HepG2 (cell line): Measurements from ENCODE around the gene MAPK4. TPM values are rescaled to one million over a fixed set of nuclear protein-coding genes. Genes with fewer than 3 reads are reported as not detected.

Source experiments
- ATAC-seq: fragments of 200-7000 bp; cut with Tn5 transposase; 3 replicates; pipeline ENCODE4 v1.9.1; 2020; ENCODE audit warnings: mild to moderate bottlenecking, moderate library complexity
- BruUV-seq: library from RNA; stranded (reverse); fragments of 400-500 nt; replicated peaks from 2 replicates; lab custom pipeline; 2021; lab: Mats Ljungman, UMichigan
- CTCF ChIA-PET: fragments of 300-600 bp; formaldehyde crosslinking; extraction: SDS; loops from one replicate; lab custom pipeline; 2021; ENCODE audit warnings: low total read pairs, inconsistent platforms, low intra/inter-chr PET ratio; lab: Yijun Ruan, JAX
- POLR2A ChIA-PET: fragments of 350-600 bp; sonication (Branson Sonifier 250); formaldehyde crosslinking; loops from one replicate; lab custom pipeline; 2020; ENCODE audit warnings: antibody characterized with exemption, inconsistent platforms; lab: Yijun Ruan, JAX
- DNase-seq: peaks from one replicate; pipeline ENCODE4 v3.0.0-alpha.2; 2015; ENCODE audit warnings: low spot score
- FAIRE-seq: peaks from 3 replicates; lab custom pipeline; 2011; peaks lifted over from hg19 to GRCh38; lab: Jason Lieb, UNC
- H2AFZ ChIP-seq: one replicate; pipeline ENCODE4 v1.6.1; 2011; ENCODE audit warnings: low read length, inconsistent platforms
- H3K27ac ChIP-seq: fragments of 300-600 bp; 3 replicates; pipeline ENCODE4 v1.8.0; 2011; ENCODE audit warnings: mixed run types, mild to moderate bottlenecking, mixed read lengths, low read length, inconsistent platforms; ENCODE audit not compliant: insufficient read depth; ENCODE audit errors: extremely low read length
- H3K27me3 ChIP-seq, 2 experiments: fragments of 200-600 bp in 1 of 2; 2 replicates in 1 of 2; 3 replicates in 1 of 2; pipeline versions ENCODE4 v1.6.0 to v1.8.0; 2011; ENCODE audit warnings: low read length in 2 of 2, mild to moderate bottlenecking in 2 of 2, moderate library complexity in 2 of 2, inconsistent platforms in 1 of 2; ENCODE audit not compliant: insufficient read depth in 2 of 2, control insufficient read depth in 1 of 2
- H3K36me3 ChIP-seq, 2 experiments: fragments of 200-600 bp in 1 of 2; replicated peaks in 1 of 2; 2 replicates in 1 of 2; 3 replicates in 1 of 2; pipeline versions ENCODE4 v1.5.1 to v1.8.0; 2011; ENCODE audit warnings: low read length in 2 of 2, inconsistent platforms in 1 of 2; ENCODE audit not compliant: insufficient read depth in 2 of 2, control insufficient read depth in 1 of 2
- H3K4me1 ChIP-seq: 2 replicates; pipeline ENCODE4 v1.5.1; 2012; ENCODE audit warnings: low read length, inconsistent platforms; ENCODE audit not compliant: insufficient read depth
- H3K4me2 ChIP-seq: 2 replicates; pipeline ENCODE4 v1.6.0; 2011; ENCODE audit warnings: low read depth, low read length, inconsistent platforms
- H3K4me3 ChIP-seq, 3 experiments: fragments of 200-600 bp in 1 of 3; sonication (generic), shearing (Covaris generic) in 1 of 3; replicated peaks in 1 of 3; 2 replicates each; pipeline ENCODE4 v1.5.1; 2011 to 2016; ENCODE audit warnings: low read length in 3 of 3, inconsistent platforms in 2 of 3, low read depth in 2 of 3, mild to moderate bottlenecking in 2 of 3, control low read depth in 1 of 3, mixed read lengths in 1 of 3; ENCODE audit not compliant: insufficient read depth in 1 of 3
- H3K79me2 ChIP-seq: one replicate; pipeline ENCODE4 v1.6.1; 2011; ENCODE audit warnings: low read length, inconsistent platforms; ENCODE audit not compliant: insufficient read depth
- H3K9ac ChIP-seq: 2 replicates; pipeline ENCODE4 v1.6.0; 2011; ENCODE audit warnings: mild to moderate bottlenecking, low read depth, low read length, inconsistent platforms; ENCODE audit not compliant: insufficient read depth
- H3K9me3 ChIP-seq: 2 replicates; pipeline ENCODE4 v1.5.1; 2012; ENCODE audit warnings: mild to moderate bottlenecking, low read length
- H4K20me1 ChIP-seq: 2 replicates; pipeline ENCODE4 v1.6.0; 2011; ENCODE audit warnings: inconsistent platforms, mild to moderate bottlenecking, low read length, moderate library complexity; ENCODE audit not compliant: insufficient read depth
- CREB1 ChIP-seq, 2 experiments: fragments of 450-650 bp in 1 of 2; IDR thresholded peaks; 2 replicates each; pipeline ENCODE4 v1.6.1; 2016 to 2017; ENCODE audit warnings: control low read depth in 1 of 2, mild to moderate bottlenecking in 1 of 2, missing compliant biosample characterization in 1 of 2, missing genetic modification characterization in 1 of 2
- ELF4 ChIP-seq: sonication (generic); formaldehyde crosslinking; IDR thresholded peaks from 2 replicates; pipeline ENCODE4 v1.5.0; 2020; ENCODE audit warnings: missing genetic modification reagents, mild to moderate bottlenecking, moderate library complexity, borderline replicate concordance
- FOXA1 ChIP-seq, 2 experiments: fragments of 450-650 bp in 1 of 2; sonication (generic) in 1 of 2; formaldehyde crosslinking in 1 of 2; IDR thresholded peaks; 2 replicates each; pipeline versions ENCODE4 v1.4.0 to v1.6.1; 2016 to 2020; ENCODE audit warnings: missing genetic modification reagents in 1 of 2
- MEF2D ChIP-seq: sonication (generic); formaldehyde crosslinking; IDR thresholded peaks from 2 replicates; pipeline ENCODE4 v1.5.1; 2020; ENCODE audit warnings: mild to moderate bottlenecking, missing genetic modification reagents
- MIER2 ChIP-seq: IDR thresholded peaks from 2 replicates; pipeline ENCODE4 v1.6.1; 2016; ENCODE audit warnings: missing biosample characterization, missing genetic modification reagents
- MTA1 ChIP-seq: sonication (generic); formaldehyde crosslinking; IDR thresholded peaks from 2 replicates; pipeline ENCODE4 v1.4.0; 2020; ENCODE audit warnings: missing genetic modification reagents, mild to moderate bottlenecking, borderline replicate concordance
- MXD4 ChIP-seq: IDR thresholded peaks from 2 replicates; pipeline ENCODE4 v1.6.1; 2016; ENCODE audit warnings: mild to moderate bottlenecking, missing biosample characterization, missing genetic modification reagents
- MYC ChIP-seq: sonication (generic); formaldehyde crosslinking; IDR thresholded peaks from 2 replicates; pipeline ENCODE4 v1.9.0; 2021; ENCODE audit warnings: missing genetic modification reagents, borderline replicate concordance
- NFKBIZ ChIP-seq: IDR thresholded peaks from 2 replicates; pipeline ENCODE4 v1.6.1; 2018; ENCODE audit warnings: missing genetic modification reagents, missing compliant biosample characterization
- PCBP2 ChIP-seq: fragments of 200-400 bp; formaldehyde crosslinking; optimal IDR thresholded peaks from 2 replicates; pipeline ENCODE3; 2018; ENCODE audit warnings: low read length, low read depth; ENCODE audit not compliant: poor library complexity, severe bottlenecking
- RARA ChIP-seq: IDR thresholded peaks from 2 replicates; pipeline ENCODE4 v1.6.1; 2016; ENCODE audit warnings: missing genetic modification reagents, missing compliant biosample characterization
- SIX4 ChIP-seq: sonication (generic); formaldehyde crosslinking; IDR thresholded peaks from 2 replicates; pipeline ENCODE4 v1.4.0; 2020; ENCODE audit warnings: missing genetic modification reagents
- SKI ChIP-seq: fragments of 450-650 bp; IDR thresholded peaks from one replicate; pipeline ENCODE4 v1.6.1; 2018; ENCODE audit warnings: mild to moderate bottlenecking; ENCODE audit not compliant: partially characterized antibody
- XBP1 ChIP-seq: sonication (generic); formaldehyde crosslinking; IDR thresholded peaks from 2 replicates; pipeline ENCODE4 v1.5.0; 2020; ENCODE audit warnings: missing genetic modification reagents
- ZNF292 ChIP-seq: sonication (generic); formaldehyde crosslinking; IDR thresholded peaks from 2 replicates; pipeline ENCODE4 v1.8.1; 2022; ENCODE audit warnings: mild to moderate bottlenecking, low read depth, missing genetic modification reagents, borderline replicate concordance
- ZNF296 ChIP-seq: sonication (generic); formaldehyde crosslinking; conservative IDR thresholded peaks from 2 replicates; pipeline ENCODE4 v1.5.0; 2020; ENCODE audit warnings: mild to moderate bottlenecking, missing genetic modification reagents
- ZNF546 ChIP-seq: sonication (generic); formaldehyde crosslinking; conservative IDR thresholded peaks from 2 replicates; pipeline ENCODE4 v1.8.1; 2023; ENCODE audit warnings: mild to moderate bottlenecking, missing genetic modification reagents
- ZNF660 ChIP-seq: sonication (generic); formaldehyde crosslinking; IDR thresholded peaks from 2 replicates; pipeline ENCODE4 v1.5.1; 2020; ENCODE audit warnings: mild to moderate bottlenecking, low read depth, missing genetic modification reagents, borderline replicate concordance
- ZNF788 ChIP-seq: sonication (generic); formaldehyde crosslinking; IDR thresholded peaks from 2 replicates; pipeline ENCODE4 v1.5.0; 2020; ENCODE audit warnings: mild to moderate bottlenecking, missing genetic modification reagents, borderline replicate concordance
- WGBS: methylation state at CpG from one replicate; pipeline ENCODE4 v1.1.6; 2017; ENCODE audit warnings: low lambda C conversion rate; 5-methylcytosine and 5-hydroxymethylcytosine counted together
- in situ Hi-C: cut with HindIII; loops from 2 replicates; pipeline ENCODE4 v1.10.0; 2017; ENCODE audit warnings: low pct_unique_long_range_greater_than_20kb; ENCODE audit not compliant: extremely low pct_ligation_motif_present
- intact Hi-C: fragments of 100-400 bp; cut with micrococcal nuclease; formaldehyde crosslinking; loops from one replicate; pipeline ENCODE4 v1.10.0; 2022; ENCODE audit not compliant: unreplicated experiment
- polyA plus RNA-seq, 8 experiments: library from polyadenylated mRNA; depleted of rRNA in 3 of 8; stranded (reverse) in 7 of 8; unstranded in 1 of 8; fragments of >200 nt; fragmentation: Illumina TruSeq in 4 of 8; extraction: Trizol in 4 of 8; gene quantifications; 2 replicates each; pipeline versions ENCODE4 v1.2.1 to v1.2.3, GENCODE V29; 2011 to 2016; ENCODE audit warnings: low read depth in 4 of 8, missing spikeins in 1 of 8, mixed read lengths in 1 of 8; ENCODE audit not compliant: insufficient read depth in 1 of 8
- total RNA-seq, 5 experiments: library from RNA; depleted of rRNA; stranded (reverse); fragments of >200 nt; fragmentation: Illumina TruSeq; extraction: Trizol; gene quantifications; 2 replicates each; pipeline ENCODE4 v1.2.3, GENCODE V29; 2016; ENCODE audit warnings: low read depth in 1 of 5
- TF ChIP-seq, protein P1 (sequence below): sonication (generic); formaldehyde crosslinking; IDR thresholded peaks from 2 replicates; pipeline ENCODE4 v1.8.1; 2023; ENCODE audit warnings: missing genetic modification reagents, mild to moderate bottlenecking, borderline replicate concordance

Gene MAPK4
- total and polyA plus RNA-seq, 2 of the 13 experiments (the other 11 are each of a cell fraction or from before 2014, with no cell fraction given): not detected

DNA sequence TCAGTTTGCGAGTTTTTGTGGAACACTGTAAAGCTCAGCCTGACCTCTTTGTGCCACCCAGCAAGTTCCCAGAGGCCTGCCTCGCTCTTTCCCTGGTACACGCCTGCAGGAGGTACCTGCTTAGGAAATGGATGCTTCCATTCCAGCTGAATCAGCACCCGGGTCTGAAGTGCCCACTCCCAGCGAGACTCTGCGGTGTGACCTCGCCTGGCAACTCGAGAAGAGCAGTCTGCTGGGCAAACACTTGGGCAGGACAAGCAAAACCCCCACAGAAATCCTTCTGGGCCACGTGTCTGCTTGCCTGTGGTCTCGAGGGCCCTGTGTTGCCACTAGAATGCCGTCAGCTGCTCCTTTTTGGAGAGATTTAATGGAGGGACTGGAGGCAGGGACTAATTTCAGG lies 127.6 kb downstream of the MAPK4 start:
- intact Hi-C loops (no loop called here), in situ Hi-C loops (no loop called here)
- Histone ChIP-seq H3K4me2 (no peak overlapping the region), H3K4me3 (no peak overlapping the region), H3K9ac (no peak overlapping the region), H4K20me1 (no peaks in the 10 kb centered on the region), H2AFZ (no peak overlapping the region), H3K9me3 (no peaks in the 10 kb centered on the region), H3K79me2 (no peaks in the 10 kb centered on the region), H3K27ac (no peak overlapping the region), H3K4me1 (no peaks in the 10 kb centered on the region), H3K27me3 (peaks cover 0 to 3% of the 10 kb centered on the region in 2 experiments; a peak in 1 of 5 replicates), H3K36me3 (no peaks in the 10 kb centered on the region)
- DNase-seq: no peak
- WGBS: 10% methylated on average over 6 of the region's 11 CpGs
- FAIRE-seq: no peak
- BruUV-seq: no TSS peak
- ATAC-seq: no peak
- ChIA-PET POLR2A (no interaction called here), CTCF (no interaction called here)
- TF ChIP-seq ZNF292 (CRISPR knock-in tag) (no peak), ZNF296 (CRISPR knock-in tag) (no peak), CREB1 (IDR thresholded peaks at IDR 0.05) (no peak), CREB1 (CRISPR knock-in tag; IDR thresholded peaks at IDR 0.05) (no peak), FOXA1 (IDR thresholded peaks at IDR 0.05) (no peak), FOXA1 (CRISPR knock-in tag; IDR thresholded peaks at IDR 0.05) (no peak), XBP1 (CRISPR knock-in tag) (no peak), PCBP2 (no peak), MYC (CRISPR knock-in tag) (no peak), MXD4 (no peak)
- TF ChIP-seq, protein P1, sequence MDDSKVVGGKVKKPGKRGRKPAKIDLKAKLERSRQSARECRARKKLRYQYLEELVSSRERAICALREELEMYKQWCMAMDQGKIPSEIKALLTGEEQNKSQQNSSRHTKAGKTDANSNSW (CRISPR knock-in tag): no peak

DNA sequence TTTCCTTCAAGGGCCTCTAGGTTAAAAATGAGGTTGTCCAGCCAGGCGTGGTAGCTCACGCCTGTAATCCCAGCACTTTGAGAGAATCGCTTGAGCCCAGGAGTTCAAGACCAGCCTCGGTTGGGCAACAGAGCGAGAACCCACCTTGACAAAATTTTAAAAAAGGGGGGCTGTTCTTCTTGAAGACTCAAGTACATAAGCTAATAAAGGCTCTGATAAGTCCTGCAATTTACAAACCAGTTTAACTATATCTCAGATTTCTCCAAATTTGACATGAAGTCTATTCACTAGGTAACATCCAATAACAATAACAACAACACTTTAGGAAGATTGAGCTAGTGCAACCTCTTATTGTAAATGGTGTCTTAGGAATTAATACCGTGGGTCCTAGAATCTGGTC lies 129.7 kb downstream of the MAPK4 start:
- WGBS: 73% methylated on average over 6 of the region's 6 CpGs
- peaks cover 0 to 1% of the 10 kb centered on the region in 2 experiments; a peak in 1 of 5 replicates for H3K27me3 ChIP-seq
- no peak overlapping the region for H3K27ac ChIP-seq
- H3K4me2 ChIP-seq: no peak overlapping the region
- DNase-seq (no peak), ATAC-seq (no peak), FAIRE-seq (no peak)
- ChIA-PET POLR2A (no interaction called here), CTCF (no interaction called here)
- H4K20me1 ChIP-seq: no peaks in the 10 kb centered on the region
- no TSS peak for BruUV-seq
- H3K79me2 ChIP-seq: no peaks in the 10 kb centered on the region
- TF ChIP-seq MTA1: no peak
- no peak for TF ChIP-seq ZNF546 (CRISPR knock-in tag)
- no peak for TF ChIP-seq SIX4 (CRISPR knock-in tag)
- TF ChIP-seq MEF2D (CRISPR knock-in tag): no peak
- TF ChIP-seq MIER2 (CRISPR knock-in tag): no peak
- no peak for TF ChIP-seq ZNF788 (CRISPR knock-in tag)
- no peak for TF ChIP-seq NFKBIZ (CRISPR knock-in tag)
- TF ChIP-seq RARA: no peak
- no peak for TF ChIP-seq ELF4
- no peak for TF ChIP-seq ZNF660 (CRISPR knock-in tag)
- TF ChIP-seq SKI: no peak
- H3K9me3 ChIP-seq: no peaks in the 10 kb centered on the region
- no peak overlapping the region for H2AFZ ChIP-seq
- no peak overlapping the region for H3K9ac ChIP-seq
- intact Hi-C loops: no loop called here
- in situ Hi-C loops: no loop called here
- H3K36me3 ChIP-seq: no peaks in the 10 kb centered on the region
- no peak overlapping the region for H3K4me3 ChIP-seq
- H3K4me1 ChIP-seq: no peaks in the 10 kb centered on the region
